HEK293T (cell line): ENCODE results near the gene LCE4A.

Experiments used
- BHLHE40 ChIP-seq: fragments of 450-650 bp; IDR thresholded peaks from 2 replicates; pipeline ENCODE4 v1.6.1; 2016; ENCODE audit warnings: mild to moderate bottlenecking, moderate library complexity, borderline replicate concordance
- FOXK2 ChIP-seq: fragments of 450-650 bp; IDR thresholded peaks from 2 replicates; pipeline ENCODE4 v1.6.1; 2016; ENCODE audit warnings: mild to moderate bottlenecking
- FOXM1 ChIP-seq: fragments of 450-650 bp; IDR thresholded peaks from 2 replicates; pipeline ENCODE4 v1.6.1; 2017; ENCODE audit warnings: mild to moderate bottlenecking, borderline replicate concordance
- HDGF ChIP-seq: fragments of 450-650 bp; IDR thresholded peaks from 2 replicates; pipeline ENCODE4 v1.6.1; 2017; ENCODE audit warnings: antibody characterized with exemption, borderline replicate concordance
- NFRKB ChIP-seq: fragments of 450-650 bp; IDR thresholded peaks from 2 replicates; pipeline ENCODE4 v1.6.1; 2016; ENCODE audit warnings: mild to moderate bottlenecking, moderate library complexity
- PKNOX1 ChIP-seq: fragments of 450-650 bp; IDR thresholded peaks from 2 replicates; pipeline ENCODE4 v1.6.1; 2016
- SUZ12 ChIP-seq: fragments of 450-650 bp; IDR thresholded peaks from 2 replicates; pipeline ENCODE4 v1.6.1; 2016; ENCODE audit warnings: mild to moderate bottlenecking
- TARDBP ChIP-seq: fragments of 450-650 bp; IDR thresholded peaks from 2 replicates; pipeline ENCODE4 v1.6.1; 2016
- ZNF384 ChIP-seq: fragments of 450-650 bp; IDR thresholded peaks from 2 replicates; pipeline ENCODE4 v1.6.1; 2016

- TF ChIP-seq PKNOX1 = no peak
- TF ChIP-seq TARDBP = no peak
- TF ChIP-seq FOXK2 = no peak
- no peak for TF ChIP-seq BHLHE40
- no peak for TF ChIP-seq HDGF
- no peak for TF ChIP-seq NFRKB
- TF ChIP-seq ZNF384 = no peak
- no peak for TF ChIP-seq FOXM1
- TF ChIP-seq SUZ12 = no peak
Observed at GRCh38 chr1:152741656-152742055, 33.7 kb downstream of the LCE4A start.
